GM21825 (cell line): ENCODE results near the gene RAD51D.
"Not testable (repeated sequence)": the region's sequence is repeated elsewhere in the genome, so short reads cannot be mapped to it uniquely, and the experiment has no call there.

Experiments
- ATAC-seq: cut with Tn5 transposase; IDR thresholded peaks from one replicate; pipeline ENCODE4 v1.9.1; 2021; ENCODE audit warnings: mild to moderate bottlenecking, moderate library complexity; ENCODE audit not compliant: unreplicated experiment

Gene RAD51D

GRCh38 chr17:35069311-35069710, 50.3 kb downstream of the RAD51D start:
- ATAC-seq: no peak

DNA sequence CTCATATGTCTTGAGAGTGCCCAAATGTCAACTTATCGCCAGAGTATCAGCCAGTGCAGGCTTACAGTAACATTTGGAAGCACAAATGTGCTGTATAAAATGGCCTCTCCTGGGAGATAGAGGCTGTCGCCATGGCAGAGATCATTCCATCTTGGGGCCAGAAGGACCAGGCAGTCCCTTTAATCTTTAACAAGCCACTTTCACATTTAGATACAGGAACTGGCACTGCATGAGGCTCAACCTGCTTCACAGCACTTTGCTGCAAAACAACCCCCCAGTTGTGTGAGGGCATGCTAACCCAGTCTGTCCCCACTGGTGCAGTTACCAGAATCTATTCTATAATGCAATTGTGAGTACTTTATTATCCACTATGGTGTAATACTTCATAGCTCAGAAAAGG, 51.4 kb downstream of the RAD51D start:
- ATAC-seq: no peak

- ATAC-seq: no peak
Measured at GRCh38 chr17:35065880-35066279, 53.8 kb downstream of the RAD51D start.

DNA sequence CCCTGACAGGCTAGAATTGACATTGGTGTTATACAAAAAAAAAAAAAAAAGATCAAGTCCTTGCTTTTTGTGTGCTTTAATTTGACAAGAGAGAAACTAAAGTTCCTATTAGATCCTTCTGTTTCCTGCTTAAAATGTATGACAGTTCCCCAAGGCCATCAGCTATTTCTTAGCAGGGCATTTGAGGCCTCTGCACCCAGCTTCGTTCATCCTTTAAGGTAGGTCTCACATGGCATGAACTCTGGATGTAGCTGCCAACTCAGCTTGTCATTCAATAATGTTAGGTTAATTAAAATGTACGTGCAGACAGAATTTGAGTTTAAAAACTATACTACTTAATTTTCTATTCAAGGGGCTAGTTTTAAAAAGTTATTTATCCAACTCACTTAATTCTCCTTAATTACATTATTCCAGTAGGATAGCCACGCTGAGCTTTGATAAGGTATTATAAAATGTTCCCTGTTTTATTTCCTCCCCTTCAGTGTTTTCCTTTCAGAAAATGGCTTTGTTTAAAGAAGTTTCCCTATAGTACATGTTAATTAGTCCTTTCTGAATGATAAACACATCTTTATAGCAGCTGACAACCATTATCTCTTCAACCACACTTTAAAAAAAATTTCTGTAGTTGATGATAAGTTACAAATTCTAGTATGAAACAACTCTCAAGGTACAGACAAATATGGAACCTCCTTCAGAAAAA, 55.0 kb downstream of the RAD51D start:
- no peak for ATAC-seq

GRCh38 chr17:35063514-35064223, 56.0 kb downstream of the RAD51D start, which contains the start of gene RFFL:
Gene RFFL (minus strand): TSS chr17:35063707. CDS start chr17:35026553, 37,154 bp downstream.
- peak; percentile 85 for ATAC-seq

DNA sequence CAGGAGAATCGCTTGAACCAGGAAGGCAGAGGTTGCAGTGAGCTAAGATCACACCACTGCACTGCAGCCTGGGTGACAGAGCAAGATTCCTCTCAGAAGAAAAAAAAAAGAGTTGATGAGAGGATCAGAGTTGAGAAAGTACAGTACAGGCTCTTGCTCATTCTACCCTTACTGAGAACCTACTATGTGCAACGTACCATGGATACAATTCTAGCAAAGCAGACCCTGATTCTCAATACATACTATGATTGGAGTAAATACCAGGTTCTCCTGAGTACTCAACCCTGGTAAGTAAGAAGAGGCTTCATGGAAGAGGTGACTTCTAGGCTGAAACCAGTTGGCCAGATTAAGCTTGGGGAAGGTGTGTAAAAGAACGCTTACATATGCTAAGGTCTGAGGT, 57.4 kb downstream of the RAD51D start:
- ATAC-seq: no peak

DNA sequence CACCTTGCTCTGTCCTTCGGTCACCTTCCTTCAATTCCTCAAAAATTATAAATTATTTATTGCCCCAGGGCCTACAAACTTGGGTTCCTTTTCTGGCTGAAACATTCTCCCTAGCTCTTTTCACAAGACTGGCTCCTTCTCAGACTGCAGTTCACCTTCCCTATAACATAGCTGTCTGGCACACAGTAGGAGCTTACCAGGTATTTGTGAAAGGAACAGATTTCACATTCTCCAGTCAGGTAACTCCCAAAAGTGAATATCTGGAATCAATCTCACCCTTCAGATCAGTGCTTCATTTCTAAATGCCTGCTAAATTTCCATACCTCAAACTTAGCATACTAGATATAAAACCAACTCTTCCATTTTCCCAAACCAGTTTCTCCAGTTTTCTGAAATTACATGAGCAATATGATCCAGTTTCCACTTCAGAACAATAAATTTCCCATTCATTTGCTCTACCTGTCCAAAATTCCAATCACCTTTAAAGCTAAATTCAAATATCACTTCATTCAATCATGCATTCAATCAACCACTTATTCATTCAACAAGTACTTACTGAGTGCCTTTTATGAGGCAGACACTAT, 62.2 kb downstream of the RAD51D start:
- no peak for ATAC-seq

DNA sequence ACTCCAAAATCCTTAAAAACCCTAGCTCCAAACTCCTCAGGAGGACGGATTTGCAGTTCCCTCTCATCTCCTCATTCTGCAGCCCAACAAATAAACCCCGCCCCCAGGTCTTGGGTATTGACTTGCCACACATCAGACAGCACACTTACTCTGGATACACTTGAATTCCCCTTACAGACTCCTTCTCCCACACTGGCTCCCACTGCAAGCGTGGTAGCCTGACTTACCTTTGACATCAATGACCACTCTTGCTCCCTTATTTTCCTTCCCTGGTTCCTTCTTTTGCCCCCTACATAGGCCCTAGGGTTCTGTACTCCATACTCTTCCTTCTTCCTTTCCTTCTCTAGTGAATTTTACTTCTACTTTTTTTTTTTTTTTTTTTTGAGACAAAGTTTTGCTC, 63.6 kb downstream of the RAD51D start:
- ATAC-seq: no peak

GRCh38 chr17:35053204-35053603, 66.5 kb downstream of the RAD51D start:
- no peak for ATAC-seq

DNA sequence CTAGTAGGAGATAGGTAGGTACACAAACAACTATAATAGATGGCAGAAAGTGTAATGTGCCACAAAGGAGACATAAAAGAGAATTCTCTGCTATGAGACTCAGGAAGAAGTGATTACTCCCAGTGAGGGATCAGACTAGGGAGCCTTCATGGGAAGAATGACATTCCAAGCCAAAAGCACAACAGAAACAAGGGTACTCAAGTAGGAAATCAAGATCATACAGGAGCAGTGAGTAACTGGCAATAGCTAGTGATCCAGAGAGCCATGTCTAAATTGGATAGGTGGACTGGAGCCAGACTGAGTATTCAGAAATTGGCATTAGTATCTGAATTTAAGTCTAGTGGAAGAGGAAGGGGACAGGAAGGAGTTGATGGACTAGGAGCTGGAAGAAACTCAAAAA, 66.9 kb downstream of the RAD51D start:
- ATAC-seq: no peak

DNA sequence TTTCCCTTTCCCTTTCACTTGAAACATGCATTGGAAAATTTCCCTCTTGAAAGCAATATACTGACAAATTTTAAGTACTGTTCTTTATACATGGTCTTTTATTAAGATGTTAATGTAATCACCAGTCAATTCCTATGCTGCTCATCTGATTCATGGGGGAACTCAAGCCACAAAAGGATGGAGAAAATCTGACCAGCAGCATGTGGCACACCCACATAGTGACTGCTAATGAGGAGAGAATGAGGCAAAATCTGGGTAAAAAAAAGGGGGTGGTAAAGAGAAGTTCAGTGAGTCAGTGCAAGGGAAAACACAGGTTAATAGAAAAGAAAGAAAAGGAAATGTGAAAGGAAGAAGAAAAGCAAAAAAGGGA, 67.4 kb downstream of the RAD51D start:
- no peak for ATAC-seq

DNA sequence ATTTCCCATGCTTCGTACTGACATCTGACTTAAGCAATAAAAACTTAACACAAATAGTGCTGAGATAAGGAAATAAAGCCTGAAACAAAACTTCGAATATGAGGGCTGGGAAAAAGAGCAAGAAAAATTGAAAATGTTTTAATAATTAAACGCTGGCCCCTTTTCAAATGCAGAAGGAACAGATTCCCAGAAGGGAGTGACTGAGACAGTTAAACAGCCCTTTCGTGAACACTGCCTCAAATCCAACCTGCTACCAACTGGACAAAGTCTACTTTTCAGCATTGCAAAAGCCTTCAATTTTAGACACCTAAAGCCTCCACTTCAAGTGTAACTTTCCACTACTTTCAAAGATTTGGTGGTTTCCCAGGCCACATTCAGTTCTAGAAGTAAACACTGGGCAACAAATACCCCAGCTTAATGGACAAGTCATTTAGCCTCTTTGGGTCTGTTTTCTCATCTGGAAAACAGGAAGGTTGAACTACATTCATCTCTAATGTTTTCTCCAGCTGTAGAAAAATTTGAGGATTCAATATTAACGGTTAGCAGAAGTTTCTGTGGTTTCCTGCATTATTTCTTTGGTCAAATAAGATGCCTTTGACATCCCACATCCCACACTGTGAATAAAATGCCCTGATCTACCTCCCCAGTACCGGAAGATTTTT, 68.0 kb downstream of the RAD51D start:
- peak; percentile 29 for ATAC-seq

DNA sequence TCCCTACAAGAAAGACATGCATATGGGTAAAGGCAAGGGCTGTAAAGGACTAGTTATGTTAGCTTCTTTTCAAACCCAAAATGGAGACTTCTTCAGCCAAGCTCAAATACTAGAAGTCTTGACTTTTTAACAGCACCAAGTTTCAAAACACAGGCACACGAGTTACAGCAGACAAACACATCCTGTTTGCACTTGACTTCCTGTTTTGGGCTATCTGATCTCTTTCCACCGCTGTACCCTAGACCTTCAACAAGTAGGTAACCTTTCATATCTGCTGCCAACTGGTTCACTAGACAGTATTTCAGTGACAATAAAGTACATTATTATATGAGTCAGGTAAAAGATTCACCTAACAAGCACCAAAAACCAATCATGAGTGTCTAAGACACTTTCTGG, 68.5 kb downstream of the RAD51D start:
- peak; percentile 44 for ATAC-seq

GRCh38 chr17:35050170-35050569, 69.5 kb downstream of the RAD51D start:
- ATAC-seq: no peak

DNA sequence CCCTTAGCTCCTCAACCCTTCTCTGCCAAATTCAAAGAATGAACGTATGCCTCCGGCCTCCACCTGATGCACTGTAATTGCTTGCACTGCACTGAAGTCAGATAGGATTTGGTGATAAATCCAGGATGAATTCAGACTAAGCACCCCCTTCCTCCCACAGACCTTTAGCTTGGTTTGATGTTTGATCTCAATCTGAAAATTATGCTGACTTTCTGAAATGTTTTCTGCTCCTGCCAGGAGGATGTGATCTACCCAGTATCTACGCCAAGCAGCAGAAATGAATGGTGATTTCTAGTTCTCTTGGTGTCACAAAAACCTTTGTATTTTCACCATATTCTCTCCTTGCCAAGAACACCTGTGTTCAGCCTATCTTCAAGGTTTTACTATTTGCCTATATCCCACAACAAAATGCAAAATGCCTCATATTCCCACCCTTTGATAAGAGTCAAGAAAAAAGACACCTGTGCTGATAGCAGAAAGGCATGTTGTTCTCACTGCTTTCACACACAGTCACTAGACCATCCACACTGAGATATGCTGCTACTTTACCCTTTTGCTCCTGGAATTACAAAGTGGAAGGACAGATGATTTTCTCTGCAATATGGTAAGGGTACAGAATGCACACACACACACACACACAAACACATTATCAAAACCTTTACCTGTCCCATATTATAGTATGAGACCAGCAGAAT, 70.8 kb downstream of the RAD51D start:
- no peak for ATAC-seq

GRCh38 chr17:35046740-35047283, 72.8 kb downstream of the RAD51D start:
- peak; percentile 53 for ATAC-seq

DNA sequence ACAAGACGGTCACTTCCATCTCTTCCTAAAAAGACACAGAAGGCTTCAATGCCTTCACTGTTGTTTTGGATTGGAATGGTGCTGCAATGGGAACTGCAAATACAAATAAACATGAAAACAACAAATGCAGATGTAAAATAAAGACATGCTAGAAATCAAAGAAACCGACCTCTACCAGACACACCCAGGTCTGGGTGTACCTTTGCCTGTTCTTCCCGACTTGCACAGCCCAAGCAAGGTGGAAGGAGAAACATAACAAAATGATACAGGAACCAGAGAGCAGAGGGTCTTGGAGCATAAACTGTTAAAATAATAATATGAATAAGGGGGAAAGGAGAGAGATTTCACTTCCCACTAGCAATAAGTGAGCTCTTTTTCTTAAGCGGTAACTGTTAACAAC, 73.4 kb downstream of the RAD51D start:
- ATAC-seq: no peak

DNA sequence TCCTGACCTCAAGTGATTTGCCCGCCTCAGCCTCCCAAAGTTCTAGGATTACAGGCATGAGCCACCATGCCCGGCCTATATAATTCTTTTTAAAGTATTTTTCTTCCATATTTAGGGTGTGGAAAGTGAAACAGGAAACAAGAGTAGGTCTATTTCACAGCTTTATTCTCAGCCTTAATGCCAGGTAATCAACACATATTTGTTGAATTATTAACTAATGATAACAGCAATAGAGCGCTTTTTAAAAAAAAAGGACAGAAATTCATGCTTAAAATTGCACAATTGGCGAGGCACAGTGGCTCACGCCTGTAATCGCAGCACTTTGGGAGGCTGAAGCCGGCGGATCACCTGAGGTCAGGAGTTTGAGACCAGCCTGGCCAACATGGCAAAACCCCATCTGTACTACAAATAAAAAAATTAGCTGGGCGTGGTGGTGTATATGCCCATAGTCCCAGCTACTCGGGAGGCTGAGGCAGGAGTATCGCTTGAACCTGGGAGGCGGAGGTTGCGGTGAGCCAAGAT, 74.1 kb downstream of the RAD51D start:
- not testable (repeated sequence) for ATAC-seq

DNA sequence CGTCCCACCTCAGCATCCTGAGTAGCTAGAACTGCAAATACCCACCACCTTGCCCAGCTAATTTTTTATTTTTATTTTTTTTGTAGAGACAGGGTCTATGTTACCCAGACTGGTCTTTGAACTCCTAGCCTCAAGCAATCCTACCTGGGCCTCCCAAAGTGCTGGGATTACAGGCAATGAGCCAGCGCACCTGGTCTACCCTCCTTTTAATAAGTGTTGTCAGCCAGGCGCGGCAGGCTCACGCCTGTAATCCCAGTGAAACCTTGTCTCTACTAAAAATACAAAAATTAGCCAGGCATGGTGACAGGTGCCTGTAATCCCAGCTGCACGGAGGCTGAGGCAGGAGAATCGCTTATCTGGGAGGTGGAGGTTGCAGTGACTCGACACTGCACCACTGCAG, 75.5 kb downstream of the RAD51D start:
- ATAC-seq: no peak
